GM12874 (cell line): Measurements from ENCODE around the gene RAD51AP1.

Source experiments
- CTCF ChIP-seq: IDR thresholded peaks from 2 replicates; pipeline ENCODE4 v1.5.1; 2011; ENCODE audit warnings: low read depth, mild to moderate bottlenecking, control low read depth, low read length, moderate library complexity; ENCODE audit not compliant: insufficient read depth

The RAD51AP1 gene

GRCh38 chr12:4584896-4585295 is 46.2 kb downstream of the RAD51AP1 start:
- no peak for TF ChIP-seq CTCF

- TF ChIP-seq CTCF, result no peak
These were observed 47.8 kb downstream of the RAD51AP1 start for GRCh38 chr12:4586500-4586899.

GRCh38 chr12:4587108-4587507 is 48.4 kb downstream of the RAD51AP1 start:
- TF ChIP-seq CTCF, result no peak

GRCh38 chr12:4588916-4589315 is 50.2 kb downstream of the RAD51AP1 start:
- TF ChIP-seq CTCF, result no peak

GRCh38 chr12:4589941-4590340 is 51.3 kb downstream of the RAD51AP1 start:
- TF ChIP-seq CTCF, result no peak

- TF ChIP-seq CTCF, result no peak
These were observed 52.5 kb downstream of the RAD51AP1 start for GRCh38 chr12:4591180-4591687.

GRCh38 chr12:4595881-4596280 is 57.2 kb downstream of the RAD51AP1 start:
- no peak for TF ChIP-seq CTCF

- TF ChIP-seq CTCF, result no peak
These were observed 64.7 kb downstream of the RAD51AP1 start for GRCh38 chr12:4603421-4603820.
